CD4-positive, CD25-positive, alpha-beta regulatory T cell (primary cell): ENCODE data around the gene TMUB1. TPM values are rescaled to one million over a fixed set of nuclear protein-coding genes. Genes with fewer than 3 reads are reported as not detected.
"Not testable (repeated sequence)": the region's sequence is repeated elsewhere in the genome, so short reads cannot be mapped to it uniquely, and the experiment has no call there.

Experiments used
- ATAC-seq, 2 donors: fragments of 150-1000 bp; cut with Tn5 transposase; one replicate each; pipeline ENCODE4 v1.10.0; 2021; ENCODE audit warnings: low read depth in 2 of 2, moderate number of reproducible peaks in 2 of 2, moderate library complexity in 1 of 2
- DNase-seq, 3 donors: peaks; one replicate each; pipeline versions ENCODE4 v3.0.0 to v3.0.0-alpha.2; 2012 to 2022; ENCODE audit warnings: mixed read lengths in 1 of 3
- H3K27ac ChIP-seq: one replicate; pipeline ENCODE4 v1.7.0; 2013; ENCODE audit warnings: mild to moderate bottlenecking, low read length; ENCODE audit not compliant: insufficient read depth, poor library complexity, severe bottlenecking
- H3K27me3 ChIP-seq: one replicate; pipeline ENCODE4 v1.7.0; 2013; ENCODE audit warnings: low read length; ENCODE audit not compliant: control insufficient read depth, insufficient read depth
- H3K36me3 ChIP-seq: one replicate; pipeline ENCODE4 v1.7.0; 2013; ENCODE audit warnings: mild to moderate bottlenecking, low read length, moderate library complexity; ENCODE audit not compliant: control insufficient read depth, insufficient read depth
- H3K4me1 ChIP-seq: 2 replicates; pipeline ENCODE4 v1.7.0; 2013; ENCODE audit warnings: mild to moderate bottlenecking, low read length; ENCODE audit not compliant: insufficient read depth, control insufficient read depth, poor library complexity, severe bottlenecking
- H3K4me3 ChIP-seq: one replicate; pipeline ENCODE4 v1.7.0; 2013; ENCODE audit warnings: low read depth, mild to moderate bottlenecking, low read length, moderate library complexity
- H3K9me3 ChIP-seq, 2 experiments: 1 replicate in 1 of 2; 2 replicates in 1 of 2; pipeline ENCODE4 v1.7.0; 2013; ENCODE audit warnings: low read length in 2 of 2, mild to moderate bottlenecking in 1 of 2, moderate library complexity in 1 of 2; ENCODE audit not compliant: control insufficient read depth in 2 of 2
- H3K27ac Mint-ChIP-seq, 3 donors: one replicate each; pipeline ENCODE4 v1.8.0; 2020 to 2022; ENCODE audit warnings: mild to moderate bottlenecking in 3 of 3, mixed read lengths in 3 of 3, moderate library complexity in 2 of 3
- H3K27me3 Mint-ChIP-seq: one replicate; pipeline ENCODE4 v1.8.0; 2022; ENCODE audit warnings: mild to moderate bottlenecking, mixed read lengths
- H3K36me3 Mint-ChIP-seq: one replicate; pipeline ENCODE4 v1.8.0; 2020; ENCODE audit warnings: mixed read lengths
- H3K4me1 Mint-ChIP-seq, 4 donors: one replicate each; pipeline ENCODE4 v1.8.0; 2020 to 2022; ENCODE audit warnings: mixed read lengths in 4 of 4, mild to moderate bottlenecking in 1 of 4
- H3K4me3 Mint-ChIP-seq, 4 donors: one replicate each; pipeline ENCODE4 v1.8.0; 2020 to 2022; ENCODE audit warnings: mild to moderate bottlenecking in 4 of 4, mixed read lengths in 4 of 4, moderate library complexity in 3 of 4
- H3K9me3 Mint-ChIP-seq, 7 donors: one replicate each; pipeline ENCODE4 v1.8.0; 2020 to 2022; ENCODE audit warnings: mixed read lengths in 7 of 7, mild to moderate bottlenecking in 3 of 7, moderate library complexity in 2 of 7
- polyA plus RNA-seq, 4 donors: library from polyadenylated mRNA; unstranded; fragments of 300-500 nt; fragmentation: Illumina TruSeq; gene quantifications; one replicate each; pipeline ENCODE4 v1.2.3, GENCODE V29; 2021
- total RNA-seq: library from RNA; stranded (reverse); gene quantifications from one replicate; pipeline ENCODE4 v1.2.3, GENCODE V29; 2022

The TMUB1 gene
- total and polyA plus RNA-seq, 5 donors from 2014 or later = 41.1 to 54.6 (median 51.3) TPM

GRCh38 chr7:151045262-151045661 lies 38.0 kb downstream of the TMUB1 start:
- peaks cover 7% of the 10 kb centered on the region for H3K36me3 ChIP-seq
- no peak overlapping the region for H3K4me3 ChIP-seq
- no peaks in the 10 kb centered on the region for H3K27me3 Mint-ChIP-seq
- no peak overlapping the region for H3K4me3 Mint-ChIP-seq
- no peaks in the 10 kb centered on the region for H3K9me3 Mint-ChIP-seq
- no peak overlapping the region for H3K27ac ChIP-seq
- H3K36me3 Mint-ChIP-seq = peaks cover 4% of the 10 kb centered on the region
- no peaks in the 10 kb centered on the region for H3K27me3 ChIP-seq
- H3K9me3 ChIP-seq = no peaks in the 10 kb centered on the region
- no peaks in the 10 kb centered on the region for H3K4me1 ChIP-seq
- no peak for ATAC-seq
- peaks cover 0 to 5% (median 0%) of the 10 kb centered on the region in 4 donors for H3K4me1 Mint-ChIP-seq
- no peak for DNase-seq
- H3K27ac Mint-ChIP-seq = no peak overlapping the region

DNA sequence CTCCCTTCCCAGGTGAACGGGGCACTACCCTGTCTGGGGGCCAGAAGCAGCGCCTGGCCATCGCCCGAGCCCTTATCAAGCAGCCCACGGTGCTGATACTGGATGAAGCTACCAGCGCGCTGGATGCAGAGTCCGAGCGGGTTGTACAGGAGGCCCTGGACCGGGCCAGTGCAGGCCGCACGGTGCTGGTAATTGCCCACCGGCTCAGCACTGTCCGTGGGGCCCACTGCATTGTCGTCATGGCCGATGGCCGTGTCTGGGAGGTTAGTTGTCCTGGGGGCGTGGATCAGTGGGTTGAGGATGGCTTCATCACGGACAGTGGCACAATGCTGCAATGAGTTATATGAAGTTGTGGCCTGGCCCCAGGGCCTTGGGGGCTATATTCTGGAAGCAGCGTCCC lies 39.3 kb downstream of the TMUB1 start:
- Histone ChIP-seq H3K4me1 (no peaks in the 10 kb centered on the region), H3K4me3 (no peak overlapping the region), H3K27ac (no peak overlapping the region), H3K36me3 (peaks cover 7% of the 10 kb centered on the region), H3K27me3 (no peaks in the 10 kb centered on the region), H3K9me3 (no peaks in the 10 kb centered on the region)
- peaks cover 0 to 8% (median 3%) of the 10 kb centered on the region in 4 donors for H3K4me1 Mint-ChIP-seq
- H3K9me3 Mint-ChIP-seq = no peaks in the 10 kb centered on the region
- peaks cover 4% of the 10 kb centered on the region for H3K36me3 Mint-ChIP-seq
- no peak overlapping the region for H3K27ac Mint-ChIP-seq
- no peak for ATAC-seq
- DNase-seq = no peak
- H3K27me3 Mint-ChIP-seq = no peaks in the 10 kb centered on the region
- no peak overlapping the region for H3K4me3 Mint-ChIP-seq

GRCh38 chr7:151043449-151043848 lies 39.8 kb downstream of the TMUB1 start:
- not testable (repeated sequence) for H3K27ac Mint-ChIP-seq, H3K36me3 Mint-ChIP-seq, DNase-seq, H3K36me3 ChIP-seq, H3K4me1 Mint-ChIP-seq, H3K27ac ChIP-seq, ATAC-seq, H3K4me1 ChIP-seq, H3K9me3 Mint-ChIP-seq, H3K4me3 ChIP-seq, H3K27me3 ChIP-seq, H3K9me3 ChIP-seq, H3K4me3 Mint-ChIP-seq, H3K27me3 Mint-ChIP-seq

GRCh38 chr7:151040616-151041375 lies 42.5 kb downstream of the TMUB1 start:
- Mint-ChIP-seq H3K9me3 (no peaks in the 10 kb centered on the region), H3K36me3 (peaks cover 2% of the 10 kb centered on the region), H3K4me1 (peaks cover 0 to 8% (median 0%) of the 10 kb centered on the region in 4 donors), H3K27me3 (no peaks in the 10 kb centered on the region), H3K27ac (no peak overlapping the region), H3K4me3 (no peak overlapping the region)
- Histone ChIP-seq H3K4me1 (no peaks in the 10 kb centered on the region), H3K9me3 (no peaks in the 10 kb centered on the region), H3K4me3 (no peak overlapping the region), H3K27ac (no peak overlapping the region), H3K27me3 (no peaks in the 10 kb centered on the region), H3K36me3 (peaks cover 16% of the 10 kb centered on the region)
- DNase-seq = no peak
- no peak for ATAC-seq

- no peak overlapping the region for H3K27ac ChIP-seq
- no peaks in the 10 kb centered on the region for H3K9me3 ChIP-seq
- Mint-ChIP-seq H3K27me3 (no peaks in the 10 kb centered on the region), H3K4me1 (peaks cover 0 to 8% (median 0%) of the 10 kb centered on the region in 4 donors), H3K36me3 (peaks cover 4% of the 10 kb centered on the region), H3K9me3 (no peaks in the 10 kb centered on the region), H3K4me3 (no peak overlapping the region), H3K27ac (peak overlapping the region in 1 of 3 donors; percentile 15)
- peaks cover 22% of the 10 kb centered on the region for H3K36me3 ChIP-seq
- no peaks in the 10 kb centered on the region for H3K4me1 ChIP-seq
- ATAC-seq (no peak), DNase-seq (no peak)
- H3K4me3 ChIP-seq = no peak overlapping the region
- H3K27me3 ChIP-seq = no peaks in the 10 kb centered on the region
Observed at GRCh38 chr7:151039850-151040548, 43.3 kb downstream of the TMUB1 start.

GRCh38 chr7:151038951-151039849 lies 44.1 kb downstream of the TMUB1 start:
- H3K36me3 Mint-ChIP-seq = peaks cover 6% of the 10 kb centered on the region
- H3K27me3 Mint-ChIP-seq = no peaks in the 10 kb centered on the region
- peaks cover 0 to 8% (median 0%) of the 10 kb centered on the region in 4 donors for H3K4me1 Mint-ChIP-seq
- Histone ChIP-seq H3K27me3 (no peaks in the 10 kb centered on the region), H3K9me3 (no peaks in the 10 kb centered on the region), H3K4me3 (no peak overlapping the region), H3K4me1 (no peaks in the 10 kb centered on the region), H3K27ac (no peak overlapping the region), H3K36me3 (peaks cover 30% of the 10 kb centered on the region)
- H3K9me3 Mint-ChIP-seq = no peaks in the 10 kb centered on the region
- H3K27ac Mint-ChIP-seq = peak overlapping the region in 1 of 3 donors; percentile 15
- DNase-seq = peak in 2 of 3 donors; percentile 15 to 42
- ATAC-seq = peak; percentile 47 to 53
- H3K4me3 Mint-ChIP-seq = no peak overlapping the region

DNA sequence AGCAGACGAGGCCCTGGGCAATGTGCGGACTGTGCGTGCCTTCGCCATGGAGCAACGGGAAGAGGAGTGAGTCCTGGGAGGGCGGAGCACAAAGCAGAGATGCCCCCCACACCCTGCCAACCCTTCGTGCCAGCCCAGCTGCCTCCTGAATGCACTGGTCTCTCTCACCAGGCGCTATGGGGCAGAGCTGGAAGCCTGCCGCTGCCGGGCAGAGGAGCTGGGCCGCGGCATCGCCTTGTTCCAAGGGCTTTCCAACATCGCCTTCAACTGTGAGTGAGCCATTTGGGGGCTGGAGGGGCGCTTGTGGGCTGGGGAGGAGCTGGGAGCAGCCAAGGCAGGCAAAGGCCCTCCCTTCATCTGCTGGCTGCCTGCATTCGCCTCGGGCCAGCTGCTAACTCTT lies 47.4 kb downstream of the TMUB1 start:
- no peak overlapping the region for H3K27ac Mint-ChIP-seq
- H3K4me3 Mint-ChIP-seq = no peak overlapping the region
- no peaks in the 10 kb centered on the region for H3K9me3 Mint-ChIP-seq
- peaks cover 0 to 17% (median 4%) of the 10 kb centered on the region in 4 donors for H3K4me1 Mint-ChIP-seq
- Histone ChIP-seq H3K27me3 (no peaks in the 10 kb centered on the region), H3K4me3 (no peak overlapping the region), H3K9me3 (no peaks in the 10 kb centered on the region), H3K4me1 (no peaks in the 10 kb centered on the region), H3K27ac (no peak overlapping the region), H3K36me3 (peaks cover 36% of the 10 kb centered on the region)
- no peaks in the 10 kb centered on the region for H3K27me3 Mint-ChIP-seq
- DNase-seq = no peak
- H3K36me3 Mint-ChIP-seq = peaks cover 12% of the 10 kb centered on the region
- no peak for ATAC-seq
